Measurements from ENCODE around the gene SIX1. TPM values are rescaled to one million over a fixed set of nuclear protein-coding genes. Genes with fewer than 3 reads are reported as not detected.

Gene SIX1
- total RNA-seq, 1 donor from 2014 or later: 0.20 TPM

GRCh38 chr14:60655898-60656685 lies 6.8 kb upstream of the SIX1 start:
- H3K27ac ChIP-seq (ENCODE audit: low read depth, low read length): no peak overlapping the region
- H3K27ac Mint-ChIP-seq (ENCODE audit: unreplicated experiment): peak overlapping the region; percentile 13
- H3K27me3 ChIP-seq (ENCODE audit: insufficient read depth, low read length): peaks cover 37% of the 10 kb centered on the region
- H3K9me3 Mint-ChIP-seq (ENCODE audit: unreplicated experiment): no peaks in the 10 kb centered on the region
- H3K9ac ChIP-seq (ENCODE audit: low read length): peak overlapping the region; percentile 79
- peaks cover 68% of the 10 kb centered on the region for H3K27me3 Mint-ChIP-seq (ENCODE audit: low read depth, unreplicated experiment)
- H2AFZ ChIP-seq (ENCODE audit: low read depth, low read length): peak overlapping the region; percentile 76
- DNase-seq (ENCODE audit: low read depth) (no peak), FAIRE-seq (no peak)
- H3K4me1 Mint-ChIP-seq (ENCODE audit: low read depth, unreplicated experiment): peaks cover 6% of the 10 kb centered on the region
- peaks cover 28% of the 10 kb centered on the region for H3K4me1 ChIP-seq (ENCODE audit: insufficient read depth, low read length)
- H3K4me2 ChIP-seq (ENCODE audit: low read length): peak overlapping the region; percentile 88
- H3K36me3 Mint-ChIP-seq (ENCODE audit: low read depth, unreplicated experiment): peaks cover 4% of the 10 kb centered on the region
- H3K79me2 ChIP-seq (ENCODE audit: insufficient read depth, low read length): no peaks in the 10 kb centered on the region
- H3K36me3 ChIP-seq (ENCODE audit: insufficient read depth, low read length): no peaks in the 10 kb centered on the region
- peak overlapping the region; percentile 64 for H3K4me3 ChIP-seq (ENCODE audit: insufficient read depth, low read depth, low read length)
- no peak for TF ChIP-seq EZH2 (IDR thresholded peaks at IDR 0.05; ENCODE audit: insufficient read depth, low read length)
- TF ChIP-seq, protein P1, sequence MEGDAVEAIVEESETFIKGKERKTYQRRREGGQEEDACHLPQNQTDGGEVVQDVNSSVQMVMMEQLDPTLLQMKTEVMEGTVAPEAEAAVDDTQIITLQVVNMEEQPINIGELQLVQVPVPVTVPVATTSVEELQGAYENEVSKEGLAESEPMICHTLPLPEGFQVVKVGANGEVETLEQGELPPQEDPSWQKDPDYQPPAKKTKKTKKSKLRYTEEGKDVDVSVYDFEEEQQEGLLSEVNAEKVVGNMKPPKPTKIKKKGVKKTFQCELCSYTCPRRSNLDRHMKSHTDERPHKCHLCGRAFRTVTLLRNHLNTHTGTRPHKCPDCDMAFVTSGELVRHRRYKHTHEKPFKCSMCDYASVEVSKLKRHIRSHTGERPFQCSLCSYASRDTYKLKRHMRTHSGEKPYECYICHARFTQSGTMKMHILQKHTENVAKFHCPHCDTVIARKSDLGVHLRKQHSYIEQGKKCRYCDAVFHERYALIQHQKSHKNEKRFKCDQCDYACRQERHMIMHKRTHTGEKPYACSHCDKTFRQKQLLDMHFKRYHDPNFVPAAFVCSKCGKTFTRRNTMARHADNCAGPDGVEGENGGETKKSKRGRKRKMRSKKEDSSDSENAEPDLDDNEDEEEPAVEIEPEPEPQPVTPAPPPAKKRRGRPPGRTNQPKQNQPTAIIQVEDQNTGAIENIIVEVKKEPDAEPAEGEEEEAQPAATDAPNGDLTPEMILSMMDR (IDR thresholded peaks at IDR 0.05; ENCODE audit: insufficient read depth, low read depth, low read length): no peak
- no peaks in the 10 kb centered on the region for H3K9me3 ChIP-seq (ENCODE audit: insufficient read depth, low read depth, low read length)
- peaks cover 4% of the 10 kb centered on the region for H4K20me1 ChIP-seq (ENCODE audit: insufficient read depth, low read length)
- H3K4me3 Mint-ChIP-seq (ENCODE audit: unreplicated experiment): peak overlapping the region; percentile 79

DNA sequence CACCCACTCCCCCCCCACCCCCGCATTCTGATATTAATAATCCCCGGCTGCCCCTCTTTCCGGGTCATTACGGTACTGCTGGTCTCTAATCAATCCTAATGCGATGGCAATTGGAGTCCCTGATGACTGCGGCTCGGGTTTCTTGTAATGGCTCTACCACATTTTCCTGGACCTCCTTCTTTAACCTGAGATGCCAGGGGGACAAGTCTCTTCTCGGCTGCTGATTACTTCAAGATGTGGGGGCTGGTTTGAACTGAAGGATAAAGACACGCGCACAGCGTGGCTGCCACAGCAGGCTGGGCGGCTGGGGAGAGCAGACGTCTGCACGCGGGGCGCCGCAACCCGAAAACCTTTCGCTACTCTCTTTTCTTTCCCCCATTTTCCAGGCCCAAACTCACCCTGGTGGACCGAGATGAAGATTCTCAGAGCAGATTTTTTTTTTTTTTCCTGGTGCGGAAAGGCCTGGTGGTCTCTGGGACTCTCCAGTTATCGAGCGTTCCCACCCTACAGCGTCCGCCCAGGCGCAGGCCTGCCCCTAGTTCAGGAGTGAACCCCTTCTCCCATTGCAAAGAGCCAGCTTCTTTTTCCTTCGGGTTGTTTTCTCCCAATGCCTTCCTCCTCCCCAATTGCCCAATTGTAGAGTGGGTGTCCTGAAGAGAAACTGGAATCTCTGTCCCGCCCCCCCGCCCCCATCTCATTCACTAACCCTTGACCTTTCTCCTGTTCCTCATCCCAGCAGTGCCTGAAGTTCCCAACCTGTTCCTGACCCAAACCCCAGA lies 6.0 kb upstream of the SIX1 start:
- H3K4me1 ChIP-seq (ENCODE audit: insufficient read depth, low read length): peaks cover 28% of the 10 kb centered on the region
- Mint-ChIP-seq H3K4me1 (ENCODE audit: low read depth, unreplicated experiment) (peaks cover 6% of the 10 kb centered on the region), H3K27me3 (ENCODE audit: low read depth, unreplicated experiment) (peaks cover 76% of the 10 kb centered on the region), H3K9me3 (ENCODE audit: unreplicated experiment) (no peaks in the 10 kb centered on the region), H3K27ac (ENCODE audit: unreplicated experiment) (peak overlapping the region; percentile 55), H3K4me3 (ENCODE audit: unreplicated experiment) (no peak overlapping the region), H3K36me3 (ENCODE audit: low read depth, unreplicated experiment) (peaks cover 4% of the 10 kb centered on the region)
- peaks cover 45% of the 10 kb centered on the region for H3K27me3 ChIP-seq (ENCODE audit: insufficient read depth, low read length)
- H3K79me2 ChIP-seq (ENCODE audit: insufficient read depth, low read length): no peaks in the 10 kb centered on the region
- H3K9me3 ChIP-seq (ENCODE audit: insufficient read depth, low read depth, low read length): no peaks in the 10 kb centered on the region
- no peak overlapping the region for H3K27ac ChIP-seq (ENCODE audit: low read depth, low read length)
- no peak for FAIRE-seq
- no peak for DNase-seq (ENCODE audit: low read depth)
- H2AFZ ChIP-seq (ENCODE audit: low read depth, low read length): no peak overlapping the region
- TF ChIP-seq EZH2 (IDR thresholded peaks at IDR 0.05; ENCODE audit: insufficient read depth, low read length): no peak
- TF ChIP-seq, protein P1 (IDR thresholded peaks at IDR 0.05; ENCODE audit: insufficient read depth, low read depth, low read length): no peak
- H4K20me1 ChIP-seq (ENCODE audit: insufficient read depth, low read length): peaks cover 4% of the 10 kb centered on the region
- H3K4me2 ChIP-seq (ENCODE audit: low read length): peak overlapping the region; percentile 88
- no peak overlapping the region for H3K9ac ChIP-seq (ENCODE audit: low read length)
- no peaks in the 10 kb centered on the region for H3K36me3 ChIP-seq (ENCODE audit: insufficient read depth, low read length)
- H3K4me3 ChIP-seq (ENCODE audit: insufficient read depth, low read depth, low read length): no peak overlapping the region

Data from astrocyte (in vitro differentiated cells and primary cell).